GM12892 (cell line): Measurements from ENCODE around the gene KMT5B.
A peak's percentile ranks its signal among the peaks of the same experiment; 100 is the strongest.

ENCODE experiments used
- DNase-seq: peaks from one replicate; pipeline ENCODE4 v3.0.0; 2011; ENCODE audit not compliant: insufficient read length
- FAIRE-seq: peaks from 2 replicates; lab custom pipeline; 2011; peaks lifted over from hg19 to GRCh38; lab: Jason Lieb, UNC
- POLR2A ChIP-seq: IDR thresholded peaks from 2 replicates; pipeline ENCODE4 v1.6.1; 2011; ENCODE audit warnings: low read depth, low read length, control low read depth
- POLR2AphosphoS5 ChIP-seq: IDR thresholded peaks from 2 replicates; pipeline ENCODE4 v1.6.1; 2011; ENCODE audit warnings: low read depth, low read length, control low read depth
- TAF1 ChIP-seq: IDR thresholded peaks from 2 replicates; pipeline ENCODE4 v1.6.1; 2011; ENCODE audit warnings: low read depth, mild to moderate bottlenecking, control low read depth, low read length, borderline replicate concordance

Gene KMT5B

DNA sequence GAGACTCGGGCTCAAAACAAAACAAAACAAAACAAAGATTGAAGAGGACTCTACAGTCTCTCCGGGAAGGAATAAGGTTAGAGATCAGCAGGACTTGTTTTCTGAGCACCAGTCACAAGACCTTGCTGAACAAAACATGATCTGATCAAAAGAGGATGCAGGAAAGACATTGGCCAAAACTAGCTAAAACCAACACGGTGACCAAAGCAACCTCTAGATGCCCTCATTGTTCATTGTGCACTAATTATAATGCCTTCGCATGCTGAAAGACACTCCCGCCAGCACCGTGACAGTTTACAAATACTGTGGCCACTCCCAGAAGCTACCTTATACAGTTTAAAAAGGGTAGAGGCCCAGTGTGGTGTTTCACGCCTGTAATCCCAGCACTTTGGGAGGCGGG lies 76.2 kb downstream of the KMT5B start:
- no peak for TF ChIP-seq POLR2AphosphoS5
- no peak for TF ChIP-seq POLR2A
- no peak for TF ChIP-seq TAF1
- FAIRE-seq (no peak), DNase-seq (no peak)

DNA sequence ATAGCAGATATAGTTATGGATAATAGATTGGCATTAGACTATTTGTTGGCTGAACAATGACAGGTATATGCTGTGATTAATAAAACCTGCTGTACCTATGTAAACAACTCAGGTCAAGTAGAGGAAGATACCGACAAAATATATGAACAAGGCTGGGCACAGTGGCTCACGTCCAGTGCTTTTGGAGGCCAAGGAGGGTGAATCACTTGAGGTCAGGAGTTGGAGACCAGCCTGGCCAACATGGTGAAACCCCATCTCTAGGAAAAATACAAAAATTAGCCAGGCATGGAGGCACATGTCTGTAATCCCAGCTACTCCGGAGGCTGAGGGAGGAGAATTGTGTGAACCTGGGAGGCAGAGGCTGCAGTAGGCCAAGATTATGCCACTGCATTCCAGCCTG lies 77.9 kb downstream of the KMT5B start:
- FAIRE-seq (no peak), DNase-seq (no peak)
- TF ChIP-seq TAF1 (no peak), POLR2AphosphoS5 (no peak), POLR2A (no peak)

DNA sequence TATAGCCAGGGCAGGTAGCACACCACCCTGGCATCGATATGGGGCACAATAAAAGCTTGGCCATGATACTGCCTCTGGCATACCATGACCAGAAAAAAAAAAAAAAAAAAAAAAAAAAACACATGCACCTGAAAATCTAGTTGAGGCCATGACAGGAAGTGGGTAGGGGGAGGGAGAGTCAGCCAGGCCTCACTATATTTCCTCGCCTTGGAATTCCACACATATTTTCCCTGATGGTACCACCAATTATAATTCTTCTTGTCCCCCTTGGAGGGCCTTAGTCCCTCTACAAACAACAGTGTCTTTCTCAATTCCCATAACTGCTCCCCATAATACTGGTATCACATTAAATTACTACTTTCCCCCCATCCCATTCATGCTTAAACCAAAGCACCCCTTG lies 79.3 kb downstream of the KMT5B start:
- TF ChIP-seq POLR2AphosphoS5: no peak
- TF ChIP-seq POLR2A: no peak
- TF ChIP-seq TAF1: no peak
- DNase-seq (no peak), FAIRE-seq (no peak)

DNA sequence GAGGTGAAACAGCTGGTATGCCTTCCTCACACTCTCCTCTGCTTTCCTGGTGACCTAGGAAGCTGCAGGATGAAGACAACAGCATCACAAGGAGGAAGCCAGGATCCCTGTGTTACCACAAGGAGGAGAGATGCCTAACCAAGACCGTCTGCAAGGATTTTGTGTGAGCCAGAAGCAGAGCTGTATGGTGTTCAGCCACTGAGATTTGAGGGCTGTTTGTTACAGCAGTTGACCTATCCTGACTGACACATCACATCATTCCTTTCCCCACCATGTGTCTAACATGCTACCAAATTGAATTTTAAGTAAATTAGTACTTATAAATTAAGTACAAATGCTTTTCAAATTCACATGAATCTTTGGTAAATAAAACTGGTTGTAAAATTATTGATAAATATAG lies 83.0 kb downstream of the KMT5B start:
- DNase-seq: no peak
- no peak for TF ChIP-seq POLR2A
- TF ChIP-seq TAF1: no peak
- TF ChIP-seq POLR2AphosphoS5: no peak
- no peak for FAIRE-seq

DNA sequence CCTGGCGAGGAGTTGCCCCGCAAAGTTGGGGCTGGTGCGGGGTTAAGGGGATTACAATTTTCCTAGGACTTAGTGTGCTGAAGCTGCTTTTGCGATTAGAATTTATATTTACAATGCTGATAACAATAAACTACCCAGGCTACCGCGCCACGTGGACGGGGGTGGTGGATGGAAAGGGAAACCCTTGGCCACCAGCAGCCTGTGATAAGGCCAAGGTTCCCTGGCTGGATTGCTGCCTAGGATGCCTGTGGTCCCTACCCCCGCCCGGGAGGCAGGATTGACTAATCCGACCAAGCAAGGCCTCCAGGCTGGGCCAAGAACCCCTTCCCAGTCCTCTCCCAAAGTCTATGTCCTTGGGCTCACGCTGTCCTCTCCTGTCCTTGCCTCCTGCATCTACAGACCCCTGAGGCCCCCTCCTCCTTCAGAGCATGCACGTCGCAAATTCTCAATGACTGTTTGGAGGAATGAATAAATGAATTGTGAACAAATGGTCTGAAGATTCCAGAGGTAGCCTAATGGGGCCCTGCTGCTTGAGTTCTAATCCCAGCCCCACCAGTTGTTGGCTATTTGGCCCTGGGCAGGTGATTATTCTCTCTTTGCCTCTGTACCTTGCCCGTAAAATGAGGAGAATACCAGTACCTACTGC lies 84.3 kb downstream of the KMT5B start:
- no peak for DNase-seq
- TF ChIP-seq TAF1 (no peak), POLR2A (no peak), POLR2AphosphoS5 (no peak)
- FAIRE-seq: no peak

DNA sequence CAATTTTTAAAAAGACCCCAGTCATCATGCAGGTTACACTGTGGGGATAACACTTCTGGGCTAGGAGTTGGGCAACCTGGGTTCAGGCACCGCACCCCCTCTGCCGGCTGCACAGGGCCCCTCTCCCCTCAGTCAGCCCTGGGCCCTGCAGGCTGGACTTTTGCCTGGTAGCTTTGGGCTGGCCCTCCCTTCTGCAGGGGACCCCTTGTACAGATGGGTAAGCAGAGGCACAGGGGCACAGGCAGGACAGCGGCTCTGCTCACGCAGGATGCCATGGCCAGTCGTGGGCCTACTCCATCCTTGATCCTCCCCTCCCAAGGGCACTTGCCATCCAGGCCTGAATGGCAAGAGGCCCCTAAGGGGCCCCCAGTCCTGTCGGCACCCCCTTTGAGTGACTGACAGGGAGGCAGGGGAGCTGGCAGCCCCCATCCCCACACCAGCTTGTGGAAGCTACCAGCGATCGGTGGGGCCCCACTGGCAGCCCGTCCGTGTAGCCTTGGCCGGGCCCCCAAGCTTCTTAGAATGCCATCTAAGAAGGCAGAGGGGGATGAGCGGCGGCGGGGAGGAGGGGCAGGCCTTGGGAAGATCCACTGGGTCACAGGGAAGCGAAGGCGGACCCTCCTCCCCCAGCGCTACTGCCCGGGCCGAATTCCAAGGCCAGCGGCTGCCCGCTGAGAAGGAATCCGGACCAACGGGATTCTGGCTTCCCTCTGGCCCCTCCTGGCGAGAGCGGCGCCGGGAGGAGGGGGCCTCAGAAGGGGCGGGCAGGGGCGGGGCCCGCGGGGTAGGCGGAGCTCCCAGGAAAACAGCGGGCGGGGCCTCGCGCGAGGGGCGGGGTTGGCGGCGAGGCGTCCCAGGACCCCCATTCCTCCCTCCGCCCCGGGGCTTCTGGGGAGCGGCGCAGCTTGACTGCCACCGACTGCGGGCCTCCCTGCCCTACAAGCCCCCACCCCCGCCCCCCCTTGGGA lies 85.1 kb downstream of the KMT5B start:
- FAIRE-seq (no peak), DNase-seq (no peak)
- TF ChIP-seq POLR2AphosphoS5 (no peak), POLR2A (no peak), TAF1 (no peak)

DNA sequence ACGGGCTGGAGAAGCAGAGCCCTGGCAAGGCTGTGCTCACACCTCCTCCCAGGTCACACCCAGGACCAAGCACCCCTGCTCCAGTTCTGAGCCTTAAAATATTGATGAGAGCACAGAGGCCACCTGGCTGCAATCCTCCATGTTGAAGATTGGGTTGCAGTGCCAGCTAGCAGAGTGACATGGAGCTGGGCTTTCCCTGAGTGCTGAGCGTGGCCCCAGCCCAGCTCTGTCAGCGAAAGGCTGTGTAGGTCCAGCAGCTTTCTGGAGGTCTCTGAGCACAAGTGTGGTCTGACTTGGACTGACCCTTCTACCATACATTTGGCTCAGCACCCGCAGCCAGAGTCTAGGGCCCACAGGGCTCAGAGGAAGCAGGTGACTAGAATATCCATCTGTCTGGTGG lies 87.9 kb downstream of the KMT5B start:
- DNase-seq (no peak), FAIRE-seq (no peak)

DNA sequence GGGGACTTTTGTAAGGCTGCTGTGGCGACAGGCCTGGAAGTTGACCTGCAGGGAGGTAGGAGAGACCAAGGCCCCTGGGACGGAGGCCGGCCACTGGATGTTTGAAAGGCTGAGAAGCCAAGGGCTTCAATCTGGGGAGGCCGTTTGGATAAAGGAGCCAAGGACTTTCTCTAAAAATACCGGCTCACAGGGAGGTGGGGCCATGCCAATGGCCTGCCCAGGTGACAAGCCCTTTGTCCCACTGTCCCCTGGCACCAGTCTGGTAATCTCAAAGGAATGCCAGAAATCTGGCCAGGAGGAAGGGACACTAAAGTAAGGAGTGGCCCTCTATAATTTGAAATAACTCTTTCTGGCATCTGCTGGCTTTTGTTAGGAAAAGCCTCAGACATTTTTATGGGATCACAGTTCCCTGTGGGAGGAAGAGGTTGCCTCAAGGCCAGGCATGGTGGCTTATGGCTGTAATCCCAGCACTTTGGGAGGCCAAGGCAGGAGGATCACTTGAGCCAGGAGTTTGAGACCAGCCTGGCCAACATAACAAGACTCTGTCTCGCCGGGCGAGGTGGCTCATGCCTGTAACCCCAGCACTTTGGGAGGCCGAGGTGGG lies 90.1 kb downstream of the KMT5B start:
- TF ChIP-seq POLR2AphosphoS5: no peak
- TF ChIP-seq TAF1: no peak
- TF ChIP-seq POLR2A: no peak
- no peak for DNase-seq

More for the DNA sequence above, 87.9 kb downstream of the KMT5B start:
- TF ChIP-seq POLR2AphosphoS5 (no peak), POLR2A (no peak), TAF1 (no peak)

DNA sequence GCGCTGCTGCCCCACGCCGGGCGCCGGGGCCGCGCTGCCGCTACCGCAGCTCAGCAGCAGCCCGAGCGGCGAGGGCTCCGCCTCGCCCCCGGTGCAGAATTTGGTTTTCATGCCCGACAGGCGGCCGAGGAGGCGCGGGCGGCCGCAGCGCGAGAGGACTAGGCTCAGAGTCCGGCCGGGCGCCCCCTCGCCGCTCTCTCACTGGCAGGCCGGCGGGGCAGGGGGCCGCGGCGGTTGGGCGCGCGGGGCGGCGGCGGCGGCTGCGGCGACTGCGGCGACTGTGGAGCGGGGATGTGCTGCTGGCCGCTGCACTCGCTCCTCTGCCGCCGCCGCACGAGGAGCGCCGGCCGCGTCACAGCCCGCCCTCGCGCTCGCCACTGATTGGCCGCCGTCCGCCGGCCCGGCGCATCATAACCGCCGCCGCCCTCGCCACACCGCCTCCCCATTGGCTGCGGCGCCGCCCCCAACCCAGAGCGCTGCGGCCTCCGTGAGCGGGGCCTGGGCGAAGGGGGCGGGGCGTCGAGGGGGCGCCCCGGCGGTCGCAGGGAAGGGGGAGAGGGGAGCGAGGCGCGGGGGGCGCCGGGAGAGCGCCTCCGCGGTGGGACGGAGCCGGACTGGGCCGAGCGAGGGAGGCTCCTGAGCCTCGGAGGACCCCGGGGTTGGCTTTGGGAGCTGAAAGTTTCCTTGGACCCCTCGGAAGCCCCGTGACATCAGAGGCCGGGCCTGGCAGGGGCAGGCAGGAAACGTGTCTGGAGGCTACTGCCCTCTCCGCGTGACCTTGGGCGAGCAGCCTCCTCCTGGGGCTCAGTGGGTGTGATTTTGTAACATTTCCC lies 91.8 kb downstream of the KMT5B start, which contains the start of gene CHKA:
Gene CHKA (minus strand): TSS at position 322 of the 833 bp plus-strand sequence. CDS start 211 bp downstream, at position 111.
- TF ChIP-seq TAF1 (peak; percentile 89), POLR2AphosphoS5 (peak; percentile 34; the same call in 1 of the 2 replicates), POLR2A (peak; percentile 65)
- peak; percentile 97 for DNase-seq
- FAIRE-seq: peak; percentile 99

More for the DNA sequence above, 90.1 kb downstream of the KMT5B start:
- FAIRE-seq: no peak

DNA sequence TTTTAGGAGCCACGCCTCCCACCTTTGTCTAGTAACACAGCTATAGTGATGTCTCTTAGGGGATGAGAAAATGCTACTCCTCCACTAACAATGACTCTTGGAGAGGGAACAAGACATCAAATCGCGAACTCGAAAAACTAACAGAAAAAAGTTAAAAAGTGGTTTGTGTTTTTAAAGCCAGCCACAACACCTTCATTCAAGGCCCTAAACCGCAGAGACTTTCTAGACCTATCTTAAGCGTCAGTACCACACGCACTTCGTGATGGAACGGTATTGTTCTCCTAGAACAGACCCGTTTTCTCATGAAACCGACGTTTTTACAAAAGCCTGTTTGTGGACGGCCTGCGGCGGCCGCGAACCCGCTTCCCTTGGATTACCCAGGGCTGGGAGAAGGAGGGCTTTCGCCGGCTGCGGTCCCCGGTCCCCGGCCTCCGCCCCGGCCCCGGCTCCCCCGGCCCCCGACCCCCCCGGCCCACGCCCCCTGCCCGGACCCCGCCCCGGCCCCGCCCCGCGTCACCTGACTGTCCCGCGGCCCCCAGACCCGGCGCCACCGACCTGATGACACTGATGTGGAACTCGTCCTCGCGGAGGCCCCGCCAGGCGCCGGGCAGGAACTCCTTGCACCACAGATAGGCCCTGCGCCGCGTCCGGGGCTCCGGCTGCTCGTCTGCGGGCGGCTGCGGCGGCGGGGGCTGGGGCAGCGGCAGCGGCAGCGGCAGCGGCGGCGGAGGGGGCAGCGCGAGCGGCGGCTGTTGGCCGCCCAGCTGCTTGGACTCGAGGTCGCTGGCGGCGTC lies 92.6 kb downstream of the KMT5B start:
- DNase-seq (no peak), FAIRE-seq (peak; percentile 9)
- TF ChIP-seq POLR2AphosphoS5 (no peak), TAF1 (no peak), POLR2A (no peak)
